ENCODE data around the gene NSDHL. TPM values are rescaled to one million over a fixed set of nuclear protein-coding genes. Genes with fewer than 3 reads are reported as not detected.

Gene NSDHL
- total RNA-seq (ENCODE audit: low replicate concordance): 13.9 and 18.9 TPM in 2 replicates

GRCh38 chrX:152830312-152831305 is at the start of gene NSDHL, which contains the start of gene CETN2:
NSDHL (plus strand) TSS chrX:152831063; CDS start chrX:152846325, 15,262 bp downstream.
CETN2 (minus strand) TSS chrX:152830757; CDS start chrX:152830710, 47 bp downstream.

GRCh38 chrX:152897222-152898131 is 66.6 kb downstream of the NSDHL start, which contains the start of gene ZNF185:
ZNF185 (plus strand) TSS chrX:152898067; CDS start chrX:152914490, 16,423 bp downstream.

Other genes with a start within 250 kb of the NSDHL start
- gene GABRQ, start 193.2 kb upstream of the NSDHL start, total RNA-seq (ENCODE audit: low replicate concordance): not detected in 2 replicates
- gene MAGEA3, start 132.3 kb upstream of the NSDHL start, total RNA-seq (ENCODE audit: low replicate concordance): 0.15 TPM in 1 of 2 replicates, not detected in the other
- not detected in 2 replicates for gene CSAG2, start 121.8 kb upstream of the NSDHL start, total RNA-seq (ENCODE audit: low replicate concordance)
- not detected in 2 replicates for gene MAGEA2B, start 116.4 kb upstream of the NSDHL start, total RNA-seq (ENCODE audit: low replicate concordance)
- not detected in 2 replicates for gene CSAG1, start 97.3 kb upstream of the NSDHL start, total RNA-seq (ENCODE audit: low replicate concordance)
- 0.08 TPM in 1 of 2 replicates, not detected in the other for gene MAGEA12, start 97.3 kb upstream of the NSDHL start, total RNA-seq (ENCODE audit: low replicate concordance)
- gene MAGEA2, start 77.2 kb upstream of the NSDHL start, total RNA-seq (ENCODE audit: low replicate concordance): not detected in 2 replicates
- not detected in 2 replicates for gene CSAG3, start 71.8 kb upstream of the NSDHL start, total RNA-seq (ENCODE audit: low replicate concordance)
- gene MAGEA6, start 61.4 kb upstream of the NSDHL start, total RNA-seq (ENCODE audit: low replicate concordance): not detected in 2 replicates
- 19.0 and 31.3 TPM in 2 replicates for gene CETN2, start 306 bp upstream of the NSDHL start, total RNA-seq (ENCODE audit: low replicate concordance)
- gene ZNF185, start 67.0 kb downstream of the NSDHL start, total RNA-seq (ENCODE audit: low replicate concordance): 0.35 and 22.0 TPM in 2 replicates
- gene PNMA5, start 163.1 kb downstream of the NSDHL start, total RNA-seq (ENCODE audit: low replicate concordance): not detected in 2 replicates
- gene PNMA3, start 225.4 kb downstream of the NSDHL start, total RNA-seq (ENCODE audit: low replicate concordance): 0.70 TPM in 1 of 2 replicates, not detected in the other
- gene PNMA6A, start 241.4 kb downstream of the NSDHL start, total RNA-seq (ENCODE audit: low replicate concordance): 0.68 and 2.2 TPM in 2 replicates